Amniotic stem cell (primary cell): ENCODE results near the gene API5.

ENCODE experiments used
- DNase-seq: peaks from one replicate; lab custom pipeline; 2025; lab: John Stamatoyannopoulos, UW

Gene API5

GRCh38 chr11:43359422-43359818, 47.6 kb downstream of the API5 start:
- no peak for DNase-seq

GRCh38 chr11:43360361-43361032, 48.7 kb downstream of the API5 start:
- DNase-seq: no peak

- DNase-seq: no peak
Observed at GRCh38 chr11:43366677-43367076, 54.9 kb downstream of the API5 start.

GRCh38 chr11:43367382-43368178, 55.8 kb downstream of the API5 start:
- no peak for DNase-seq

GRCh38 chr11:43376065-43376464, 64.3 kb downstream of the API5 start:
- no peak for DNase-seq

- DNase-seq: no peak
Observed at GRCh38 chr11:43376594-43376993, 64.8 kb downstream of the API5 start.

GRCh38 chr11:43377389-43377788, 65.6 kb downstream of the API5 start:
- no peak for DNase-seq

GRCh38 chr11:43378897-43379296, 67.1 kb downstream of the API5 start:
- DNase-seq: no peak

- DNase-seq: no peak
Observed at GRCh38 chr11:43381802-43382201, 70.0 kb downstream of the API5 start.

- DNase-seq: no peak
Observed at GRCh38 chr11:43382614-43383013, 70.8 kb downstream of the API5 start.

GRCh38 chr11:43384393-43384792, 72.6 kb downstream of the API5 start:
- DNase-seq: no peak

GRCh38 chr11:43392713-43393112, 80.9 kb downstream of the API5 start:
- DNase-seq: no peak

GRCh38 chr11:43393765-43394355, 82.1 kb downstream of the API5 start:
- no peak for DNase-seq
